NCI-H2227 (cell line): ENCODE measurements around the gene CLEC18A.
A peak's percentile ranks its signal among the peaks of the same experiment; 100 is the strongest.
"Not testable (repeated sequence)": the region's sequence is repeated elsewhere in the genome, so short reads cannot be mapped to it uniquely, and the experiment has no call there.

ENCODE experiments used
- DNase-seq: peaks from one replicate; lab custom pipeline; 2025; ENCODE audit not compliant: unreplicated experiment; lab: John Stamatoyannopoulos, UW

The CLEC18A gene

DNA sequence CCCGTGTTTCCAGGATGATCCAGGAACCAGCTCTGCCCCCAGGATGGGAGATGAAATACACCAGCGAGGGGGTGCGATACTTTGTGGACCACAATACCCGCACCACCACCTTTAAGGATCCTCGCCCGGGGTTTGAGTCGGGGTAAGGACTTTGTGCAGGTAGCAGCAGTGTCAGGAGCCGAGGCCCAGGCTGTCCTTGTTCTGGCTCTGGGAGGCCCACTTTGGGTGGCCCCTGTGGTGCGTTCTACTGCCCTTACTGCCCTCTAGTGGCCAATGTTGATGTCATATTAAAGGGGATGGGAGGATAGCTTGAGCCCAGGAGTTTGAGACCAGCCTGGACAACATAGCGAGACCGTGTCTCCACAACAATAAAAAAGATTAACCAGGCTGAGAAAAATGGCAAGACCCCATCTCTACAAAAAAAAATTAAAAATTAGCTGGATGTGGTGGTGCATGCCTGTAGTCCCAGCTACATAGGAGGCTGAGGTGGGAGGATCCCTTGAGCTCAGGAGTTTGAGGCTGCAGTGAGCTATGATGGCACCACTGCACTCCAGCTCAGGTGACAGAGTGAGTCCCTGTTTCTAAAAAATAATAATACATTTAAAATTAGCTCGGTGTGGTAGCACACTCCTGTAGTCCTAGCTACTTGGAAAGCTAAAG lies 20.9 kb upstream of the CLEC18A start:
- DNase-seq: peak; percentile 34

DNA sequence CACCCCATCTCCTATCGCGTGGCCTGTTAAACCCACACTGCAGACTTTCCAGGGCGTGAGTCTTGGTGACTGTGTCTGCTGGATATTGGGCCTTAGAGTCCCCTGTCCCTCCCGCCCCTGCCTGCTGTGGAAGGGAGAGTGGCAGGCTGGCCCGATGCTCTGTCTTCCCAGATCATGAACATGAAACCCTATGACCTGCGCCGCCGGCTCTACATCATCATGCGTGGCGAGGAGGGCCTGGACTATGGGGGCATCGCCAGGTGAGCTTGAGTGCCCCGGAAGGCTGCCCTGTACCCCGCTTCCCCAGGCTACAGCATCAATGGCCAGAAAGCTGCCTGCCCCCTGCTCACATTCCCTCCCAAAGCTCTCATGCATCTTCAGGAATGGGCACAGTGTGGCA lies 19.5 kb upstream of the CLEC18A start:
- no peak for DNase-seq

DNA sequence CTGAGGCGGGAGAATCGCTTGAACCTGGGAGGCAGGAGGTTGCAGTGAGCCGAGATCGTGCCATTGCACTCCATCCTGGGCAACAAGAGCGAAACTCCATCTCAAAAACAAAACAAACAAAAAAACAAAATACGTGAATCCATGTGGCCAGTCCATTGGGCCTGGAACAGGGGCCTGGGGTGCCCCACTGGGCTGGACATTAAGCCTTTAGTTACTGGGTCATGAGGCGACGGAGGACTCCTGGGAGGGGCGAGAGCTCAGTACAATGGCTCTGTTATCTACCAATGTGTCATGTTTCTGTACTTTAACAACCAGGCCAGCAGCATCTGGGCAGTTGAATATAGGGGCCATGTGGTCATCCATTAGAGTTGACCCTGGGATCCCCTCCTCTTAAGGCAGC lies 18.9 kb upstream of the CLEC18A start:
- DNase-seq: no peak

DNA sequence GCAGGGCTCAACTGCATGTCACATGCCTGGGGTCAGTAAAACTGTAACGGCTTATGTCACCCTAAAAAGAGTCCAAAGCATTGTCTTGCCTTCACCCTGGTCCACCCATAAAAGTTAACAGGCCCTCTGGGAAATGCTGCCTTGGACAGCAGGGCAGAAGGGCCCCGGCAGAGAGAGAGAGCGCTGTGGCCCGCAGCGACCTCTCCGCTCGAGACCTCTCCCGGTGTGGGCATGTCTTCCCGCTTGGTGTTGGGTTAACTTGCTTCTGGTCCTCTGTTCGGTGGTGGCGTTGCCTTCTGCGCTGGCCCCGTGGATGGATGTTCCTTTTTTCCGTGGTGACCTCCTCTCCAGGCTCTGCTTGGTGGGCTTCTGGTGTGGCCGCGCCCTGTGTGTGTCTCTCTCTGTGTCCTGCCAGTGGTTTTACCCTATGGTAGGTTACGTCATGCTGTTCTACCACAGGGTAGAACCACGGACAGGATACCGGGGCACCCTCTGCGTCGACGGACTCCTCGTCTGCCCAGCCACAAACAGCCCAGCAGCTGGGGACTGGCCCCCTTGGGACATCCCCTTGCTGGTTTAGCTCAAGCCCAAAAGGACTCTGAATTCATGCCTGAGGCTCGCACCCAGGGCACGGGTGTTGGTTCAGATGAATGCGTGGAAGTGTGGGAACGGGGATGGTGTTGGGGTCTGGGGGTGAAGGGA lies 18.3 kb upstream of the CLEC18A start:
- DNase-seq: no peak

DNA sequence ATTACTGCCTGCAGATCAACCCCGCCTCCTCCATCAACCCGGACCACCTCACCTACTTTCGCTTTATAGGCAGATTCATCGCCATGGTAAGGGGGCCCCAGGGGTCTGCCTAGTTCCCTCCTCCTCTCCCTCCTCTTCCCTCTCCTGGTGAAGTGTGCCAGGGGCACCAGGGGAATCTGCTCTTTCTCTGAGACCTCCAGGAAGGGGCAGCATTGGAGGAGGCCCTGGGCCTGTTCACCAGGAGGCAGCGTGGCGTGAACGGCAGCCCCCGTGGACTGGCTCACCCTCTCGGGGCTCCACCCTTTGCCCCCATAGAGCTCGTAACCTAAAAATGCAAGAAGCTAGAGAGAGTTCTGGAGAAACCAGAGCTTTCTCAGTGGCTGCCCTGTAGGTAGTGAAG lies 17.1 kb upstream of the CLEC18A start:
- no peak for DNase-seq

DNA sequence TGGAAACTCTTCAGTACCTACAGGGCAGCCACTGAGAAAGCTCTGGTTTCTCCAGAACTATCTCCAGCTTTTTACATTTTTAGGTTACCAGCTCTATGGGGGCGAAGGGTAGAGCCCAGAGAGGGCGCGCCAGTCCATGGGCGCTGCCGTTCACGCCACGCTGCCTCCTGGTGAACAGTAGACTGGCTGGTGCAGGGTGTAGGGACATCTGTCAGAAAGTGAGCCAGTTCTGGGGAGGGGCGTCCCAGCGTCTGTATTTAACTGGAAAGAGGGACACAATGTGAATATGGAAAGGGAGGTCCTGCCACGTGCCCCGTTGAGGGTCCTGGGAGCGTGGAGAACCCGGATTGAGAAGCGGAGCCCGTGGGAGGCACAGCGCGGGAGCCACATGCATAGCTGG lies 16.4 kb upstream of the CLEC18A start:
- no peak for DNase-seq

DNA sequence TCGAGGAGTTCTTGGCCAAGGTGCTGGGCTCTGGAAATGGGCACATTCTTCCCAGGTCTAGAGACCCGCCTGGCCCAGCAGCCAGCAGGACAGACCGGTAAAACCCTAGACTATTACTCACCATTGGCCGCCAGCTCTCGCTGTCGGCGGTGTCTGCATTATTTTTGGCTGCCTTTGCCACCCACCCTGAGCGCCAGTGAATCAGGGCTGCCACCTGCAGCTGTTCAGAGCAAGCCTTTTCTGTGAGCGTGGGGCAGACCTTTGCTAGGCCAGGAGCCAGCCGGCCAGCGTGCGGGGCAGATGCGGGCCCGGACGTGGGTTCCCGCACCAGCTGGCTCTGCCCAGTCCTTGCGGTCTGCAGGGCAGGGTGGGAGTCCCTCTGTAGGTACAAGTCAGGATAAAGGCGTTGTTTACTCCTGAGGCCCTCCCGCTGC lies 15.8 kb upstream of the CLEC18A start:
- no peak for DNase-seq

DNA sequence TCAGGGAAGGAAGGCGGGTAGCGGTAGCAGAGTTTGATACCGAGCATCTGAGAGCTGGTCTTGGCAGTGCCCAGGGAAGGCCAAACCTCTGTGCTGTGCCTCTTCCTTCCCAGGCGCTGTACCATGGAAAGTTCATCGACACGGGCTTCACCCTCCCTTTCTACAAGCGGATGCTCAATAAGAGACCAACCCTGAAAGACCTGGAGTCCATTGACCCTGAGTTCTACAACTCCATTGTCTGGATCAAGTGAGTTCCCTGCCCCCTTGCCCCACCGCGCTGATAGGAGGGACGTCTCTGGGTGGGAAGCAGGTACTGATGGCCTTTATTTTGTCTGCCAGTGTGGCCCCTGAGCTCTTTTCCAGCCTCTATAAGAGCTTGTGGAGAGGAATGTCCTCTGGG lies 15.4 kb upstream of the CLEC18A start:
- no peak for DNase-seq

DNA sequence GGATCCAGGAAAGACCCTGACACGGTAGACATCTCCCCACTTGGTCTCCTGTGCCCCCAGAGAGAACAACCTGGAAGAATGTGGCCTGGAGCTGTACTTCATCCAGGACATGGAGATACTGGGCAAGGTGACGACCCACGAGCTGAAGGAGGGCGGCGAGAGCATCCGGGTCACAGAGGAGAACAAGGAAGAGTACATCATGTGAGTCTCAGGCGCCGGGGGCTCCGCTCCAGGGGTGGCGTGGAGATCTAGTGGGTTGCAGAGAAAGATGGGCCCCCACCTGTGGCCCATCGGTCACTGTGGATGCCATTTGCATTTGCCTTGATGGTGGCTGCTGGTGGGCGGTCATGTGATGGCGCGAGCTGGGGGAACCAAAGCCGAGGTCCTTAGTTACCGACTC lies 14.9 kb upstream of the CLEC18A start:
- no peak for DNase-seq

DNA sequence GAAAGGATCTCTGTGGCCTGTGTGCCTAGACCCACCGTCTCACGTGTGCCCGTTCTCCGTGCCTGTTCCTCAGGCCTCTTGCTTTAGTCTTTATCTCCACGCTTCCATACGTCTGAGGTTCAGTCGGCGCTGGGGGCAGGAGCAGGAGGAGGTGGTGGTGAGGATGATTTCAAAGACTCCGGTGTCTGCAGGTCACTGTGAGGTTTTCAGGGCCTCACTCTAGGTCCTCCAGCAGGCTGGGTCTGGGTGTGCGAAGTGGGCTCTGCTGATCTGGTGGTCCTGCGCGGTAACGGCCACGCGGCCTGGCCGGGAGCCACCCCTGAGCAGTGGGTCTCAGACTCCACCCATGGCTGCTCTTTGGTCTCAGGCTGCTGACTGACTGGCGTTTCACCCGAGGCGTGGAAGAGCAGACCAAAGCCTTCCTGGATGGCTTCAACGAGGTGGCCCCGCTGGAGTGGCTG lies 14.4 kb upstream of the CLEC18A start:
- DNase-seq: no peak

DNA sequence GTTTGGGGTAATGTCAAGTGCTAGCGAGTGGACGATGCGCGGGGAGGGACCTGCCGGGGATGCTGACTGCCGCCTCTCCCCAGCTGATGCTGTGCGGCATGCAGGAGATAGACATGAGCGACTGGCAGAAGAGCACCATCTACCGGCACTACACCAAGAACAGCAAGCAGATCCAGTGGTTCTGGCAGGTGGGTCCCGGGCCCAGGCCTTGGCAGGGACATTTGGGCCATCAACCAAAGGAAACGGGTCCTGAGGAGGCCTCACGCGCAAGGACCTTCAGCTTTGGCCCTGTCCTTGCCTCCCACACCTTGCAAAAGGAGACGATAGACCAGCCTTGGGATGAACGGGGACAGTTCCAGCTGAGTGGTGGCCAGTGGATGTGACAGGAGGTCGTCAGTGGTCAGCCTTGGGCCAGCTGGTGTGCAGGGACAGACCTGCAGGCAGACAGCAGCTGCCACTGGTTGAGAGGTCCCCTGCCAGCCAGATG lies 13.6 kb upstream of the CLEC18A start:
- peak; percentile 23 for DNase-seq

DNA sequence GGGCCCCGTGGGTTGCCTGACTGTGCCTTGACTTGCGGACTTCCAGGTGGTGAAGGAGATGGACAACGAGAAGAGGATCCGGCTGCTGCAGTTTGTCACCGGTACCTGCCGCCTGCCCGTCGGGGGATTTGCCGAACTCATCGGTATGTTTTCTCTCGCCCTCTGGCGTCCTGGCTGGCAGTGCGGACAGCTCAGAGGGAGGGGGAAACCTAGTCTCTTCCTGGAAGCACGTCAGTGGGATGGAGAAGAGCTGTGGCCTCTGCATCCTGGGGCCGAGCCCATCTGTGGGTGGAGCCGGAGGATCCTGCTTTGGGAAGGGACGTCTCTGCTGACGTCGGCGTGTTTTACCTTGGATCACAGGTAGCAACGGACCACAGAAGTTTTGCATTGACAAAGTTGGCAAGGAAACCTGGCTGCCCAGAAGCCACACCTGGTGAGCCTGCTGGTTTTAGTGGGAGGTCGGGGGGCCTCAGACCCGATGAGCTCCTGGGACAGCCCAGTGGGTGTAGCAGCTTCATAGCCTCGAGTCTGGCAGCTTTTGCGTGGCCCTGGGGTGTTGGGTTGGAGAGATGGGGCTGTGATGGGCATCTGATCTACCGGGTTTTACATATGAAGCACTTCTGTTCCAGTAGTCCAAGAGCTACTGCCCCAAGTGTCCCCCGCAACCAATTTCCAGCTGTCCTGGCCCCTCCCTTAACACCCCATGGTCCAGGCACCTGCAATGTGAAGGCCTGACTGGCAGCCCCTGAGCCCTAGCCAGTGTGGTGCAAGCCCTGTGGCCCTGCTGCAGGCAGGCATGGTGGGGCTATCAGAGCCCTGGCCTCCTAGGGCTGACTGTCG lies 11.9 kb upstream of the CLEC18A start:
- no peak for DNase-seq

DNA sequence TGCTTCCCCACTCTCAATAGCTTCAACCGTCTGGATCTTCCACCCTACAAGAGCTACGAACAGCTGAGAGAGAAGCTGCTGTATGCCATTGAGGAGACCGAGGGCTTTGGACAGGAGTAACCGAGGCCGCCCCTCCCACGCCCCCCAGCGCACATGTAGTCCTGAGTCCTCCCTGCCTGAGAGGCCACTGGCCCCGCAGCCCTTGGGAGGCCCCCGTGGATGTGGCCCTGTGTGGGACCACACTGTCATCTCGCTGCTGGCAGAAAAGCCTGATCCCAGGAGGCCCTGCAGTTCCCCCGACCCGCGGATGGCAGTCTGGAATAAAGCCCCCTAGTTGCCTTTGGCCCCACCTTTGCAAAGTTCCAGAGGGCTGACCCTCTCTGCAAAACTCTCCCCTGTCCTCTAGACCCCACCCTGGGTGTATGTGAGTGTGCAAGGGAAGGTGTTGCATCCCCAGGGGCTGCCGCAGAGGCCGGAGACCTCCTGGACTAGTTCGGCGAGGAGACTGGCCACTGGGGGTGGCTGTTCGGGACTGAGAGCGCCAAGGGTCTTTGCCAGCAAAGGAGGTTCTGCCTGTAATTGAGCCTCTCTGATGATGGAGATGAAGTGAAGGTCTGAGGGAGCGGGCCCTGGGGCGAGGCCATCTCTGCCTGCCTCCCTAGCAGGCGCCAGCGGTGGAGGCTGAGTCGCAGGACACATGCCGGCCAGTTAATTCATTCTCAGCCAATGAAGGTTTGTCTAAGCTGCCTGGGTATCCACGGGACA lies 11.1 kb upstream of the CLEC18A start:
- DNase-seq: no peak

DNA sequence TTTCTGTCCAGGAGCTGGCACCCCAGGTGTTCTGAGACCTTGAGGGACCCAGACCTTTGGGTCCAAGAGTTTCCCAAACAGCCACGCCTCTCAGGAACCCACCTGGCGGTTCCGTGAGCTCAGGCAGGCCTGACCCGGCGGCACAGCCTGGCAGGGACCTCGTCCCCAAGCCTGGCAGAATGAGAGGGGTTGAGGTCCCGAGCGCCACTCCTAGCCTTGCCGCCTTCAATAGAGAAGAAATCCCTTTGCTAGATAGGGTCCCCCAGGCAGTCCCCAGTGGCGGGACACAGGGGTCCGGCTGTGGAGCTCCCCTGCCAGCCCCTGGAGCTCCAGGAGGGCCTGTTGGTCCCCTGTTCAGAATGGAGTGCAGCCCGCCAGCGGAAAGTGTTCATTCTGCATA lies 10.5 kb upstream of the CLEC18A start:
- no peak for DNase-seq

DNA sequence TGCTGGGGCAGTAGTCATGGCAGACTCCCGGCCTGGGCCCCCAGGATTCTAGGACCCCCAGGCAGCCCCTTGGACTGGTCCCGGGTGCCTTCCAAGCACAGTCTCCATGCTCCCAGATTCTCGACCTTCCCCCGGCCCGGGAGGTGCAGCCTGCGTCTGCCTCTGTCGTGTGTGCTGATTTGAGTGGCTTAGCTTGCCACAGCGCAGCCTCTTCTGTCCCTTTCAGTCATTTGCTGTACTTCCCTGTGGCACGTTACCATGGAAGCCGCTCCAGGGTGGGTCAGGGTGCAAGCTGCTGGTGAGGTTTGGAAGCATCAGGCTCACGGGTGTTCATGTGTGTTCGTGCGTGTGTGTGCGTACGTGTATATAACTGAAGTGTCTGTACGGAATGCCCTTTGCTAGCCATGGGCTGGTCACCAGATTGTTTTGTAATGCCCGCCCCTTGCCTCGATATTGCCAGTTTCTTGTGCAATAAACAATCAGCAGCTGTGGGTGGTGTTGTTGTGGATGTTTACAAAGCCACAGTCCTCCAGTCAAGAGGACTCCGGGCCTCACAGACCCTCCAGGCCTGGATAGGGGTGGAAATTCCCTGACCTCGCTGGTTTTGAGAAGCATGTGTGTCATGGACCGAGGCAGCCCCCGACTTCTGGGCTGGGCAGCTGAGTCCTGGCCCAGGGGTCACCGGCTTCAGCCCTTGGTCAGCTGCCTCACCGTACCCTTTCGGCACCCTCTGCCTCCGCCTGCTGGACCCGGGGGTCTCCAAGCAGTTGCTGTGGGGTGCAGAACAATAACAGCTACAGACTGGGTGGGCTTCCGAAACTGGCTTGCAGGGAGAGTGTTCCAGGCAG lies 9.7 kb upstream of the CLEC18A start:
- DNase-seq: no peak

DNA sequence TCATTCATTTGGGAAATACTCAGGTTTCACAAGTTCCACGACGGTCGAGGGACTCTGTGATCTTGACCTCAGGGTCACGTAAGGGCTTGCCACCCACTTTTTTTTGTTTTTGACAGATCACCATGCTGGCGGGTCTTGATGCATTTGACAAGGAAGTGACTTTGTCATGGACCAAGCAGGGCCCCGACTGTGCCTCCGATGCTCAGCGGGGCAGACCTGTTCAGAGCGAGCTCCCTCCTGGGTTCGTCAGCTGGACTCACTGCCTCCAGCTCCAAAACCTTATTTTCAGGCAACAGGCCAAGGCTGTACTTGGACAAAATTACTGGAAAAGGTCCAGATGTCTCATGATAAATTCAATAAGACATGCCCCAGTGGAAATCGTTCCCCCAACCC lies 9.0 kb upstream of the CLEC18A start:
- DNase-seq: no peak

DNA sequence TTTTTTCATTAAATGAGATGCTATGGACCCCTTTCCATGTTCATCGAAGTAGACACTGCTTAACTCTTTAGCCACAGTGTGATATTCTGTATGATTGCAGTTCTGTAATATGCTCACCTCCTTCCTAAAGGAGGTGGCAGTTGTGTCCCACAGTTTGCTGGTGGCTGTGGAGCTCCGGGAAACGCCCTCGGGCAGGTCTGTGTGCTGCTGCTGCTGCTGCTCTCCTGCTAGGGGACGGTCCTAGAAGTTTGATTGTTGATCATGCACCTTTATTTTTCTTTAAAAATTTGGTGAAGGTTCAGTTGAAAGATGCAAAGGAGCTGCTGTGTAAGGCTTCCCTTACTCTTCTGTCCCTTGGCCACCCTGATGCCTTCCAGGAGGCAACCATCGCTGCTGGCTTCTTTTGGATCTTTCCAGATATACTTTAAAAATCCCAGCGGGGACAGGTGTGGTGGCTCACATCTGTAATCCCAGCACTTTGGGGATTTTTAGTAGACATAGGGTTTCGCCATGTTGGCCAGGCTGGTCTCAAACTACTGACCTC lies 8.4 kb upstream of the CLEC18A start:
- DNase-seq: no peak

DNA sequence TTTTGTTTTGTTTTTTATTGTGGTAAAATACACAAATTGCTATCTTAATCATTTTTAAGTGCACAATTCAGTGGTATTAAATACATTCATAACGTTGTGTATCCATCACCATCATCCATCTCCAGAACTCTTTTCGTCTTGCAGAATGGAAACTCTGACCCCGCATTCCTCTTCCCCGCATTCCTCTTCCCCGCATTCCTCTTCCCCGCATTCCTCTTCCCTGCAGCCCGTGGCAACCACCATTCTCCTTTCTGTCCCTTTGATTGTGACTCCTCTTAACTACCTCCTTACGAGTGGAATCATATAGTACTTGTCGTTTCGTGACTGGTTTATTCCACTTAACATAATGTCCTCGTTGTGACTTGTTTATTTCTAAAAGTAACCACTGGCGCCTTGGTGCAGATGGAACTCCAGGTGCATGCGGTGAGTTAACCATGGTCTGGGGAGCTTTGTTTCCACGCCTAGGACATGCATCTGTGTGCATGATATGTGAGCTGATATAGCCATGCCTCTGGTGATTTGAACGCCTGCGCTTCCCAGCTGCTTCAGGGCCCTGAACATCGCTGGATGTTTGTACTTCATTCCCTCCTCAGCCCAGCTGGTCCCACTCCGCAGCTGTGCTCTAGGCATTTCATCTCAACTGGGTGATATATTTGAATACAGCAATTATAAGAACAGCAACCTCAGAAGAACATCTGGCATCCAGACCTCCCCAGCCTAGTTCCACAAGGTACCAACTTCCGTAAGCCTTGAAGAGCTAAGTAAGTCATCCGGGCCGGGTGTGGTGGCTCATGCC lies 7.7 kb upstream of the CLEC18A start:
- DNase-seq: not testable (repeated sequence)

DNA sequence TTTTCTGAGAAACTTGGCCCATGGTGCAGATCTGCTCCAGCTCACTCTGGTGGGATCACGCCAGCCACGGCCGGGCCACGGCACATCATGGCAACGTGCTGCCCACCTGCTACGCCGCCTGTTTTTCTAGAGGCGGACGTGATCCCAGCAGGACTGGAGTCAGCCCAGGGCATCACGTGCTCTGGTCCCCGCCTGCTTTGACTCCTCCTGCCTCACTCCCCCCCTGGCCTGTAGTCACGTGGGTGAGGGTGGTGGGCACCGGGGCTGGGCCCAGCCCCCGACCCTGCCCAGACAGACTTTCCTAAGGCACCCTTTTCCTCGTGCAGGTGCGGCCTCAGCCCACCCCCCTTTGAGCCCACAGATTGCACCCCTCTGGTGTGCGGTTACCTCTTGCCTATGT lies 723 bp upstream of the CLEC18A start:
- not testable (repeated sequence) for DNase-seq
